HCT116 (cell line): ENCODE data around the gene SHC1. TPM values are rescaled to one million over a fixed set of nuclear protein-coding genes. Genes with fewer than 3 reads are reported as not detected.
A peak's percentile ranks its signal among the peaks of the same experiment; 100 is the strongest.

Experiments used
- ATAC-seq: fragments of 200-7000 bp; cut with Tn5 transposase; 2 replicates; pipeline ENCODE4 v1.9.1; 2020; ENCODE audit warnings: mild to moderate bottlenecking, moderate library complexity
- BruUV-seq: library from RNA; stranded (reverse); fragments of 400-500 nt; replicated peaks from 2 replicates; lab custom pipeline; 2021; lab: Mats Ljungman, UMichigan
- CTCF ChIA-PET: fragments of 300-600 bp; sonication (Branson Sonifier 250); formaldehyde crosslinking; loops from one replicate; lab custom pipeline; 2021; ENCODE audit warnings: antibody characterized with exemption; lab: Charles Lee
- POLR2A ChIA-PET: fragments of 300-600, 350-600 bp; sonication (Branson Sonifier 250); formaldehyde crosslinking; loops from one replicate; lab custom pipeline; 2021; ENCODE audit warnings: antibody characterized with exemption; lab: Charles Lee
- RAD21 ChIA-PET, 2 experiments: fragments of 300-600 bp; sonication (Branson Sonifier 250); formaldehyde crosslinking; loops; one replicate each; lab custom pipeline; 2023; ENCODE audit warnings: low total read pairs in 2 of 2; ENCODE audit not compliant: uncharacterized antibody in 2 of 2, unreplicated experiment in 2 of 2, low non-redundant PET in 1 of 2; lab: Charles Lee
- DNase-seq: peaks from one replicate; pipeline ENCODE4 v3.0.0-alpha.2; 2010; ENCODE audit warnings: low read depth, low spot score
- H2AFZ ChIP-seq: fragments of 200-600 bp; shearing (Covaris generic), sonication (generic); 2 replicates; pipeline ENCODE4 v1.6.1; 2017; ENCODE audit warnings: low read depth, mixed run types, mixed read lengths, antibody characterized with exemption, low read length; ENCODE audit not compliant: poor library complexity, severe bottlenecking
- H3K27ac ChIP-seq: 2 replicates; pipeline ENCODE4 v1.5.1; 2012; ENCODE audit warnings: low read depth, low read length
- H3K27me3 ChIP-seq: fragments of 200-600 bp; sonication (generic); 2 replicates; pipeline ENCODE4 v1.6.1; 2016; ENCODE audit warnings: mixed run types, low read length, mixed read lengths; ENCODE audit not compliant: insufficient read depth
- H3K36me3 ChIP-seq, 2 experiments: fragments of 200-500 bp in 1 of 2; fragments of 200-600 bp in 1 of 2; sonication (Bioruptor generic) in 1 of 2; sonication (generic) in 1 of 2; 2 replicates each; pipeline versions ENCODE4 v1.5.1 to v1.6.1; 2014 to 2016; ENCODE audit warnings: low read length in 2 of 2, inconsistent platforms in 1 of 2, mixed read lengths in 1 of 2, mixed run types in 1 of 2; ENCODE audit not compliant: insufficient read depth in 2 of 2, control insufficient read depth in 1 of 2
- H3K4me1 ChIP-seq, 2 experiments: fragments of 200-600 bp in 1 of 2; sonication (generic) in 1 of 2; 2 replicates each; pipeline versions ENCODE4 v1.5.1 to v1.6.1; 2012 to 2017; ENCODE audit warnings: low read length in 2 of 2, inconsistent platforms in 1 of 2, mild to moderate bottlenecking in 1 of 2, mixed read lengths in 1 of 2, mixed run types in 1 of 2, moderate library complexity in 1 of 2; ENCODE audit not compliant: insufficient read depth in 2 of 2, control insufficient read depth in 1 of 2
- H3K4me2 ChIP-seq: fragments of 200-600 bp; sonication (generic); 2 replicates; pipeline ENCODE4 v1.6.1; 2017; ENCODE audit warnings: mixed run types, low read length, mixed read lengths
- H3K4me3 ChIP-seq, 2 experiments: fragments of 200-600 bp in 1 of 2; sonication (generic) in 1 of 2; replicated peaks in 1 of 2; 2 replicates each; pipeline ENCODE4 v1.5.1; 2011 to 2016; ENCODE audit warnings: low read length in 2 of 2, control low read depth in 1 of 2, low read depth in 1 of 2, mild to moderate bottlenecking in 1 of 2, mixed read lengths in 1 of 2, mixed run types in 1 of 2
- H3K79me2 ChIP-seq: fragments of 200-600 bp; sonication (generic); 2 replicates; pipeline ENCODE4 v1.6.1; 2017; ENCODE audit warnings: mild to moderate bottlenecking, mixed run types, low read length, moderate library complexity, mixed read lengths; ENCODE audit not compliant: insufficient read depth
- H3K9ac ChIP-seq: fragments of 200-600 bp; sonication (generic); 2 replicates; pipeline ENCODE4 v1.6.1; 2016; ENCODE audit warnings: low read length, mixed read lengths
- H3K9me2 ChIP-seq: fragments of 200-600 bp; sonication (generic), shearing (Covaris generic); 2 replicates; pipeline ENCODE4 v1.6.1; 2017; ENCODE audit warnings: mixed run types, mild to moderate bottlenecking, moderate library complexity; ENCODE audit not compliant: insufficient read depth
- H3K9me3 ChIP-seq, 2 experiments: fragments of 200-500 bp in 1 of 2; fragments of 200-600 bp in 1 of 2; sonication (Bioruptor generic) in 1 of 2; sonication (generic) in 1 of 2; 2 replicates each; pipeline ENCODE4 v1.6.1; 2014 to 2017; ENCODE audit warnings: low read length in 2 of 2, mixed read lengths in 2 of 2, inconsistent platforms in 1 of 2, low read depth in 1 of 2, mild to moderate bottlenecking in 1 of 2, mixed run types in 1 of 2, moderate library complexity in 1 of 2; ENCODE audit not compliant: control insufficient read depth in 1 of 2, insufficient read depth in 1 of 2
- H4K20me1 ChIP-seq: fragments of 200-600 bp; sonication (generic), shearing (Covaris generic); 2 replicates; pipeline ENCODE4 v1.6.1; 2017; ENCODE audit warnings: mixed run types, mild to moderate bottlenecking, moderate library complexity; ENCODE audit not compliant: insufficient read depth
- RAD21 ChIP-seq: IDR thresholded peaks from 2 replicates; pipeline ENCODE4 v1.6.1; 2012; ENCODE audit warnings: low read depth, mild to moderate bottlenecking
- intact Hi-C: fragments of 100-400 bp; cut with micrococcal nuclease; formaldehyde crosslinking; loops from 2 replicates; pipeline ENCODE4 v1.10.0; 2022
- total RNA-seq: library from RNA; stranded (reverse); gene quantifications from one replicate; pipeline ENCODE4 v1.2.1, GENCODE V29; 2021; ENCODE audit not compliant: unreplicated experiment
- TF ChIP-seq, protein P1 (sequence below), 3 experiments: fragments of 200-600 bp in 1 of 3; sonication (generic) in 1 of 3; IDR thresholded peaks in 2 of 3; conservative IDR thresholded peaks in 1 of 3; 2 replicates each; pipeline ENCODE4 v1.5.1; 2012 to 2017; ENCODE audit warnings: low read depth in 2 of 3, low read length in 2 of 3, antibody characterized with exemption in 1 of 3, borderline replicate concordance in 1 of 3, control low read depth in 1 of 3, mild to moderate bottlenecking in 1 of 3, mixed read lengths in 1 of 3, mixed run types in 1 of 3, moderate library complexity in 1 of 3; ENCODE audit not compliant: insufficient read depth in 1 of 3

SHC1 gene
- total RNA-seq, 1 experiment from 2014 or later: 148 TPM

GRCh38 chr1:154943649-154944400 is 26.7 kb downstream of the SHC1 start:
- ChIA-PET POLR2A (interaction anchor here (0.8 to 1.3 kb wide), 2 partner anchors 10 to 12 kb away, joined by 4 read pairs; partner anchors contain the start of gene PBXIP1), CTCF (interaction anchor here (0.7 to 1.4 kb wide), 8 partner anchors 20 to 461 kb away, joined by 3 read pairs; partner anchors contain the start of gene ADAM15), RAD21 (interaction anchor here (1.0 to 1.5 kb wide), 3 partner anchors 65 to 274 kb away, joined by 3 to 5 read pairs (median 3); no protein-coding TSS in a partner anchor)

More at GRCh38 chr1:154943649-154944400, 26.7 kb downstream of the SHC1 start:
- Histone ChIP-seq H3K9me2 (no peaks in the 10 kb centered on the region), H4K20me1 (no peaks in the 10 kb centered on the region), H3K27ac (no peak overlapping the region), H2AFZ (no peak overlapping the region), H3K79me2 (no peaks in the 10 kb centered on the region), H3K9ac (no peak overlapping the region), H3K4me2 (no peak overlapping the region), H3K4me1 (peaks cover 2 to 12% of the 10 kb centered on the region in 2 experiments; a peak in 3 of 4 replicates), H3K36me3 (no peaks in the 10 kb centered on the region), H3K27me3 (no peaks in the 10 kb centered on the region), H3K9me3 (no peaks in the 10 kb centered on the region), H3K4me3 (no peak overlapping the region)
- intact Hi-C loops: loop anchor here (1.0 kb wide), 1 partner anchor 385 kb away; no protein-coding TSS in a partner anchor
- ATAC-seq (peak; percentile 91), DNase-seq (no peak)
- TF ChIP-seq, protein P1, sequence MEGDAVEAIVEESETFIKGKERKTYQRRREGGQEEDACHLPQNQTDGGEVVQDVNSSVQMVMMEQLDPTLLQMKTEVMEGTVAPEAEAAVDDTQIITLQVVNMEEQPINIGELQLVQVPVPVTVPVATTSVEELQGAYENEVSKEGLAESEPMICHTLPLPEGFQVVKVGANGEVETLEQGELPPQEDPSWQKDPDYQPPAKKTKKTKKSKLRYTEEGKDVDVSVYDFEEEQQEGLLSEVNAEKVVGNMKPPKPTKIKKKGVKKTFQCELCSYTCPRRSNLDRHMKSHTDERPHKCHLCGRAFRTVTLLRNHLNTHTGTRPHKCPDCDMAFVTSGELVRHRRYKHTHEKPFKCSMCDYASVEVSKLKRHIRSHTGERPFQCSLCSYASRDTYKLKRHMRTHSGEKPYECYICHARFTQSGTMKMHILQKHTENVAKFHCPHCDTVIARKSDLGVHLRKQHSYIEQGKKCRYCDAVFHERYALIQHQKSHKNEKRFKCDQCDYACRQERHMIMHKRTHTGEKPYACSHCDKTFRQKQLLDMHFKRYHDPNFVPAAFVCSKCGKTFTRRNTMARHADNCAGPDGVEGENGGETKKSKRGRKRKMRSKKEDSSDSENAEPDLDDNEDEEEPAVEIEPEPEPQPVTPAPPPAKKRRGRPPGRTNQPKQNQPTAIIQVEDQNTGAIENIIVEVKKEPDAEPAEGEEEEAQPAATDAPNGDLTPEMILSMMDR (IDR thresholded peaks at IDR 0.05 in 2 of 3, conservative IDR thresholded peaks at IDR 0.05 in 1 of 3; ENCODE audit: borderline replicate concordance in 1 of 3, insufficient read depth in 1 of 3, low read depth in 2 of 3, low read length in 2 of 3): peak in 2 of 3 experiments; percentile 89 to 90; a peak in 4 of 6 replicates
- TF ChIP-seq RAD21: no peak
- no TSS peak for BruUV-seq
